IPS-15b (cell line): ENCODE data around the gene PEX14.
"Not testable (repeated sequence)": the region's sequence is repeated elsewhere in the genome, so short reads cannot be mapped to it uniquely, and the experiment has no call there.

Experiments used
- H3K27me3 ChIP-seq: one replicate; pipeline ENCODE4 v1.6.1; 2013; ENCODE audit warnings: low read length; ENCODE audit not compliant: control insufficient read depth, insufficient read depth
- H3K36me3 ChIP-seq: one replicate; pipeline ENCODE4 v1.6.1; 2013; ENCODE audit warnings: low read length; ENCODE audit not compliant: control insufficient read depth, insufficient read depth
- H3K4me1 ChIP-seq: one replicate; pipeline ENCODE4 v1.6.1; 2013; ENCODE audit warnings: mild to moderate bottlenecking, low read length; ENCODE audit not compliant: control insufficient read depth, insufficient read depth
- H3K4me3 ChIP-seq: one replicate; pipeline ENCODE4 v1.5.1; 2013; ENCODE audit warnings: low read depth, low read length
- H3K9ac ChIP-seq: one replicate; pipeline ENCODE4 v1.6.1; 2013; ENCODE audit warnings: low read depth, mild to moderate bottlenecking, low read length
- H3K9me3 ChIP-seq: one replicate; pipeline ENCODE4 v1.6.1; 2013; ENCODE audit warnings: mild to moderate bottlenecking, low read length; ENCODE audit not compliant: control insufficient read depth, insufficient read depth

The PEX14 gene, protein sequence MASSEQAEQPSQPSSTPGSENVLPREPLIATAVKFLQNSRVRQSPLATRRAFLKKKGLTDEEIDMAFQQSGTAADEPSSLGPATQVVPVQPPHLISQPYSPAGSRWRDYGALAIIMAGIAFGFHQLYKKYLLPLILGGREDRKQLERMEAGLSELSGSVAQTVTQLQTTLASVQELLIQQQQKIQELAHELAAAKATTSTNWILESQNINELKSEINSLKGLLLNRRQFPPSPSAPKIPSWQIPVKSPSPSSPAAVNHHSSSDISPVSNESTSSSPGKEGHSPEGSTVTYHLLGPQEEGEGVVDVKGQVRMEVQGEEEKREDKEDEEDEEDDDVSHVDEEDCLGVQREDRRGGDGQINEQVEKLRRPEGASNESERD

DNA sequence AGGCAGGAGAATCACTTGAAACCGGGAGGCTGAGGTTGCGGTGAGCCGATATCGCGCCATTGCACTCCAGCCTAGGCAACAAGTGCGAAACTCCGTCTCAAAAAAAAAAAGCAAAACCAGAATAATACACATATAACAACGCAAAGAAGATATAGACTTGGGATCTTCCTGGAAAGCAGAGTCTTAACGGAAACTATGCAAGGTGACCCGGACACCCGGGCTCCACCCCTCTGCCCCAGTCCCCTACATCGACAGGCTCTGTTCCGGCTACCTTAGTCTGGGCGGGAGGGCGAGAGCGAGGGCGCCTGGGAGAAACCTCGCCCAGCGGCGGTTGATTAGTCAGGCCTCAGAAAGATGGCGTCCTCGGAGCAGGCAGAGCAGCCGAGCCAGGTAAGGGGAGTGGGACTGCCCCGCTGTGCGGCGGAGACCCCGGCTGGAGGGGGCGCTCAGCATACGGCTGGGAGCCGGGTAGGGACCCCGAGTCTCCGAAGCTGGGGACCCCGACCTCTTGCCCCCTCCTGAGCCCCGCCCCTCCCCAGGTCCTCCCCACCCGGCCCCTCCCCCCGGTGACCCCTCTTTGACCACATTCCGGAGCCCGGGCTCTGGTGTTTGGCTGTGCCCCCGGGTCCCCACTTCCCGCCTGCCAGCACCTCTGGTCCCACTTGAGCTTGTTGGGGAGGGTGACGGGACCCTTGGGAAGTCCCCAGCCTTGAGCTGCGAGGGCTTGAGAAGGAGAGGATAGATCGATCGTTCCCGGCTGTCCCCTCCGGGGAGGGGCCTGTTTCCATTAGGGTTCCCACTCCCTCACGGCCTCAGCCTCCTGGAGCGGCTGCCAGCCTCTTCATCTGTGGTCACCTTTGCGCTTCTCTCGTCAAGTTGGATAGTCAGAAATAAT lies at the start of gene PEX14:
PEX14 (plus strand) TSS at position 338 of the 895 bp plus-strand sequence; CDS start at position 355, 17 bp downstream.
- Histone ChIP-seq H3K4me1 (no peaks in the 10 kb centered on the region), H3K4me3 (peak within 1 kb of the TSS; percentile 66), H3K36me3 (no peaks in the 10 kb centered on the region), H3K27me3 (no peaks in the 10 kb centered on the region), H3K9me3 (no peaks in the 10 kb centered on the region), H3K9ac (peak within 1 kb of the TSS; percentile 67)

DNA sequence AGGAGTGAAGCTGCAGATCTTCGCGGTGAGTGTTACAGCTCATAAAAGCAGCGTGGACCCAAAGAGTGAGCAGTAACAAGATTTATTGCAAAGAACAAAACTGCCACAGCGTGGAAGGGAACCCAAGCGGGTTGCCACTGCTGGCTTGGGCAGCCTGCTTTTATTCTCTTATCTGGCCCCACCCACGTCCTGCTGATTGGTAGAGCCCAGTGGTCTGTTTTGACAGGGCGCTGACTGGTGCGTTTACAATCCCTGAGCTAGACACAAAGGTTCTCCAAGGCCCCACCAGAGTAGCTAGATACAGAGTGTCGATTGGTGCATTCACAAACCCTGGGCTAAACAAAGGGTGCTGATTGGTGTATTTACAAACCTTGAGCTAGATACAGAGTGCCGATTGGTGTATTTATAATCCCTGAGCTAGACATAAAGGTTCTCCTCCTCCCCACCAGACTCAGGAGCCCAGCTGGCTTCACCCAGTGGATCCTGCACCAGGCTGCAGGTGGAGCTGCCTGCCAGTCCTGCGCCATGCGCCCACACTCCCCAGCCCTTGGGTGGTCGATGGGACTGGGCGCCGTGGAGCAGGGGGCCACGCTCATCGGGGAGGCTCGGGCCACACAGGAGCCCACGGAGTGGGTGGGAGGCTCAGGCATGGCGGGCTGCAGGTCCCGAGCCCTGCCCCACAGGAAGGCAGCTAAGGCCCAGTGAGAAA lies 48.8 kb upstream of the PEX14 start:
- not testable (repeated sequence) for H3K27me3 ChIP-seq, H3K36me3 ChIP-seq, H3K9ac ChIP-seq, H3K4me1 ChIP-seq, H3K9me3 ChIP-seq, H3K4me3 ChIP-seq

DNA sequence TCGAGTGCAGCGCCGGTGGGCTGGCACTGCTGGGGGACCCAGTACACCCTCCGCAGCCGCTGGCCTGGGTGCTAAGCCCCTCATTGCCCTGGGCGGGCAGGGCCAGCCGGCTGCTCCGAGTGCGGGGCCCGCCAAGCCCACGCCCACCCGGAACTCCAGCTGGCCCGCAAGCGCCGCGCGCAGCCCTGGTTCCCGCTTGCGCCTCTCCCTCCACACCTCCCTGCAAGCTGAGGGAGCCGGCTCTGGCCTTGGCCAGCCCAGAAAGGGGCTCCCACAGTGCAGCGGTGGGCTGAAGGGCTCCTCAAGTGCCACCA lies 48.3 kb upstream of the PEX14 start:
- not testable (repeated sequence) for H3K27me3 ChIP-seq, H3K36me3 ChIP-seq, H3K9ac ChIP-seq, H3K4me1 ChIP-seq, H3K4me3 ChIP-seq, H3K9me3 ChIP-seq

DNA sequence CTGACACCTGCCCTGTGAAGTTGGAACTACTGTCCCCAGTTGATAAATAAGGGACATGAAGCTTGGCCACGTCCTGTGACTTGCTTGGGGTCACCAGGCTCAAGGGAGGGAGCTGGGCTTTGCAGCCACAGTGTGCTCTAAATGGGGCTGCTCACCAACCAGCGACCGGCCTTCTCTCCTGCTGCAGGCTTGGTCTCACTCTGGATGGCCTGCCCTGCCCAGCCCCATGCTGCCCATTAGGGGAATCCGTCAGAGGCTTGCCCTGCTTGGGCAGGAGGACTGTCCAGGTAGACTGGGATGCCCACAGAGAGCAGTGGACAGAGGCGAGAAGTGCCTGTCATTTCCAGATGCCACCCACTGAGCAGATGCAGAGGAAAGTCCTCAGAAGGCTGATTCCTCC lies 45.8 kb upstream of the PEX14 start:
- Histone ChIP-seq H3K4me1 (no peaks in the 10 kb centered on the region), H3K9me3 (no peaks in the 10 kb centered on the region), H3K9ac (no peak overlapping the region), H3K27me3 (no peaks in the 10 kb centered on the region), H3K4me3 (no peak overlapping the region), H3K36me3 (no peaks in the 10 kb centered on the region)

DNA sequence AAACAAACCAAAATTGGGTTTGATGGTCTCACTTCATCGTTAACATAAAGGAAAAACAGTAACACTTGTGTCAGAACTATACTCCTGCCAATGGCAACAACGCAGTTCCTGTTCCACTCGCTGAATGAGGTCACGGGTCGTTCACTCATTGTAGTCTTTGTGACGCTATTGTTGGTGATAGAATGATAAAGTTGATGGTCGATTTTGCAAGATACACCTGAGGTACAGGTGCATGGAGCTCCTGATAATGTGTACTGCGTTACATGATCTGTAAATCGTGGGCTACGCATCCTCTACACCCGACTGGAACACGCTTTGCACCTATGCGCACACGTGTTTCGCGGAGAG lies 44.9 kb upstream of the PEX14 start:
- H3K27me3 ChIP-seq = no peaks in the 10 kb centered on the region
- no peaks in the 10 kb centered on the region for H3K4me1 ChIP-seq

DNA sequence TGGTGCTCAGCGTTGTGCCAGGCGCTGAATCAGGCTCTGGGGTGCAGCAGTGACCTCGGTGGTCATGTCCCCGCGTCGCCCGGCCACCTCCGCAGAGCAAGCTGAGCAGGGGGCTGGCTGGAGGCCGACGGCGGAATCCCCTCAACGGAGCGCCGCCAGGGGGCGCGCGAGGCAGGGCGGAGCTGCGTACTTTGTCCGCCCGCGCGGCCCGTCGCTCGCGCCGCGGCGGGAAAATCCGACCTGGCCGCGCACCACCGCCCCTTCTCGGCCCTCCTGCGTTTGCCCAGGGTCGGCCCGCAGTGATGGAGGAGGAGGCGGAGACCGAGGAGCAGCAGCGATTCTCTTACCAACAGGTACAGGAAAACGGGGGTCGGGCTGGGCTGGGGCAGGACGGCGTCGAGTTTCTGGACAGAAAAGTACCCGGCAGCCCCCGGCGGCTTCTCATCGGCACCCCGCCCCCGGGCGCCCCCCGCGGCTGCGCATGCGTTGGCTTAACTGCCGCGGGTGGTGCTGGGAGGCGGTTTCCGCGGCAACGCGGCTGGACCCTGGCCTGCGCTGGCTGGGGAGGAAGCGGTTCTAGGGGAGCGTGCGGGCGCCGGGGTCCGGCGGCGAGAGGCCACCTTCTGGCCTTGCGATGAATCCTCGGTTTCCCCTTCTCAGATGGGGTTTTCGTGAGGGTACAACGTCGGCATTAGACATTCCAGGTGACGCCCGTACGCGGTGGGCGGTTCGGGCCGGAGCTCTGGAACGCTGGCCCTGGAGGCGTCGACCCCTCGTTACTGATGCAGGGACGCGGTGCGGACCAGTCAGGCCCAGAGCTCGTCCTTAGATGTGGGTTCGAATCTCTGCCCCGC lies 44.3 kb upstream of the PEX14 start, which contains the start of gene CENPS:
CENPS (plus strand) TSS at position 218 of the 854 bp plus-strand sequence; CDS start at position 303, 85 bp downstream.
- H3K27me3 ChIP-seq = no peaks in the 10 kb centered on the region
- no peaks in the 10 kb centered on the region for H3K9me3 ChIP-seq
- peak within 1 kb of the TSS; percentile 65 for H3K9ac ChIP-seq
- peak within 1 kb of the TSS; percentile 88 for H3K4me3 ChIP-seq
- H3K4me1 ChIP-seq = no peaks in the 10 kb centered on the region
- no peaks in the 10 kb centered on the region for H3K36me3 ChIP-seq

More for the DNA sequence above, 44.9 kb upstream of the PEX14 start:
- peak overlapping the region; percentile 88 for H3K4me3 ChIP-seq
- H3K9me3 ChIP-seq = no peaks in the 10 kb centered on the region
- H3K36me3 ChIP-seq = no peaks in the 10 kb centered on the region
- no peak overlapping the region for H3K9ac ChIP-seq

DNA sequence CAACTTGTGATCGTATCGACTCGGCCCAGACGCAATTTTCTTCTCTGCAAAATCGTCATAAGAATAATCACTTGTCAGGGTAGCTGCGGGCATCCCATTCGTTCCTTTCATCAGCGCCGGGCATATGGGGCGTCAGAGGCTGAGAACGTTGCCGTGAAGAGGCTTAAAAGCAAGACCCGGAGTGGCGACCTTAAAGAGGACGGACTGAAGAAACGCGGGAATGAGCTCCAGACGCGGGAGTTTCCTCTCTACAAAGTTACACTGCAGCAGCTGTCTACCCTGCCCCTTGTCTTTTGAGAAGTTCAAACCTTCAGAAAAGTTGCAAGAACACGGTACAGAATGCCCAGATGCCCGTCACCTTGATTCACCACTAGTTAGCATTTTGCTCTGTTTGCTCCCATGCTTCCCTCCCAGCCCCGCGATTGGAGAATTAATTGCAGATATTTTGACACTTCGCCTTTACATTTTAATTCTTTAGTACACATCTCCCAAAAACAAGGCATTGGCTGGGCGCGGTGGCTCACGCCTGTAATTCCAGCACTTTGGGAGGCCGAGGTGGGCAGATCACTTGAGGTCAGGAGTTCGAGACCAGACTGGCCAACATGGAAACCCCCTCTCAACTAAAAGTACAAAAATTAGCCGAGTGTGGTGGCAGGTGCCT lies 43.5 kb upstream of the PEX14 start:
- Histone ChIP-seq H3K36me3 (no peaks in the 10 kb centered on the region), H3K27me3 (no peaks in the 10 kb centered on the region), H3K4me3 (peak overlapping the region; percentile 88), H3K9me3 (no peaks in the 10 kb centered on the region), H3K4me1 (no peaks in the 10 kb centered on the region), H3K9ac (peak overlapping the region; percentile 38)

DNA sequence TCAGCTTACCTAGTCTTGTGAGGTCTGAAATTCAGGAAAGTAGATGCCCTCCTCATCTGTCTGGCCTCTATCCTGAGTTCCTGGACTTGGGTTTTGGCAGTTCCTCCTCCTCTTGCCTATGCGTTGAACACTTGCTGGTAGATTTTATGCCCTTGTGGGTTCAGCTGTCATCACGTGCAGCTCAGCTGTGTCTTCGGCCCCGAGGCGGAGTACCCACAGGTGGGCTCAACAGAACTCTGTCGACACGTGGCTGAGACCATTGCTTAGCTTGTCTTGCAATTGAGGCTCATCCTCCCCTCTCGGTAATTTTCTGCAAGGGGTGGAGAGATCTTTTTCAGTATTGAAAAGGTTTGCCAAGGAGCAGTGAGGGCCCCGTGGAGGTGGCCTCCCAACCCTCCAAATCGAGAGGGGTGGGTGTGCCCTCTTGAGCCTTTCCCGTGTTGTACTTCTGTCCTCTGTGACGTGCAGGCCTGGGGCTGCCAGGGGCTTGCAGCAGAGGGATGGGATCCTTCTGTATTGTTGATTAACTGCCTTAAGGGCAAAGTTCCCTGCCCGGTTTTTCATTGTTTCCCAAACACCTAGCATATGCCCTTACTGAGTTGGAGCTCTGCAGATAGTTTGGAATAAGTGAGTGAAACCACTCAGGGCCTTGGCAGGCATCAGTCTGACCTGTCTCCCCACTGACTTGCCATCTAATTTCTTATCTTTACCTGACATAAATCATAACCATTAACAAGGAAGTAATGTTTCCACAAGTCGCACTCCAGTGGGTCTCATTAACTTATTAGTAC lies 41.6 kb upstream of the PEX14 start:
- no peak overlapping the region for H3K4me3 ChIP-seq
- H3K9ac ChIP-seq = no peak overlapping the region
- no peaks in the 10 kb centered on the region for H3K36me3 ChIP-seq
- H3K9me3 ChIP-seq = no peaks in the 10 kb centered on the region
- no peaks in the 10 kb centered on the region for H3K4me1 ChIP-seq
- no peaks in the 10 kb centered on the region for H3K27me3 ChIP-seq

DNA sequence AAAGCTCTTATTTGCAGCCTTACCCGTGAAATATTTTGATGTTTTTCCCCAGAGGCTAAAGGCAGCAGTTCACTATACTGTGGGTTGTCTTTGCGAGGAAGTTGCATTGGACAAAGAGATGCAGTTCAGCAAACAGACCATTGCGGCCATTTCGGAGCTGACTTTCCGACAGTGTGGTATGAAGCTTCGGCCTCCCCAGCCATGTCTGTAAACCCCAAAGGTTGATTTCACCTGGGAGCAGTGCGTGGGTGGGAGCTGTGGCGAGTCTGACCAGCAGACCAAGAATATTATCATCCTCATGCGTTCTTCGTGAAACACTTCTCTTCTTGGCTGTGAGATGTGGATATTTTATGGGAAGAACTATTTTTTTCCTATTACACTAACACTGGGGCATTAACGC lies 41.0 kb upstream of the PEX14 start:
- no peak overlapping the region for H3K4me3 ChIP-seq
- H3K4me1 ChIP-seq = no peaks in the 10 kb centered on the region
- H3K9me3 ChIP-seq = no peaks in the 10 kb centered on the region
- H3K36me3 ChIP-seq = no peaks in the 10 kb centered on the region
- H3K27me3 ChIP-seq = no peaks in the 10 kb centered on the region
- H3K9ac ChIP-seq = no peak overlapping the region

DNA sequence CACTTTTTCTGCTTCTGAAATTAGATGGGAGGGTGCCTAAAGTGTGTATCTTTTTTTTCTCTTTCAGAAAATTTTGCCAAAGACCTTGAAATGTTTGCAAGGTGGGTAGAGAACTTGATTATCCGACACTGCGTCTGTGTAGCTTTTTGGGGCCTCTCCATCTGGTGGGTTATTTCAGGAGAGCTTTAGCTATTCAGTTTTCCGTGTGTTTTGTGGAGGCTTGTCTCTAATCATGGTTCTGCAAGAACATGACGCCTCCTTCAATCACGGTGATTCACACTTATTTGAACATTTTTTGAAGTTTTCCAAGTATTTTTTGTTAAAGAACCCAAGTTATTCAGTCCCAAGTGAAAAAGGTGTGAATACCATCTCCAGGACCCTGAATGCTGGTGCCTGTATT lies 40.2 kb upstream of the PEX14 start:
- Histone ChIP-seq H3K4me3 (no peak overlapping the region), H3K9me3 (no peaks in the 10 kb centered on the region), H3K27me3 (no peaks in the 10 kb centered on the region), H3K36me3 (no peaks in the 10 kb centered on the region), H3K9ac (no peak overlapping the region), H3K4me1 (no peaks in the 10 kb centered on the region)
